ENCODE data around the gene TMEM233.
"Not testable (repeated sequence)": the region's sequence is repeated elsewhere in the genome, so short reads cannot be mapped to it uniquely, and the experiment has no call there.

The TMEM233 gene

GRCh38 chr12:119609358-119609757 lies 15.8 kb downstream of the TMEM233 start:
- DNase-seq (ENCODE audit: low spot score), result no peak

GRCh38 chr12:119613319-119613936 lies 19.9 kb downstream of the TMEM233 start:
- no peak for DNase-seq (ENCODE audit: low spot score)

DNA sequence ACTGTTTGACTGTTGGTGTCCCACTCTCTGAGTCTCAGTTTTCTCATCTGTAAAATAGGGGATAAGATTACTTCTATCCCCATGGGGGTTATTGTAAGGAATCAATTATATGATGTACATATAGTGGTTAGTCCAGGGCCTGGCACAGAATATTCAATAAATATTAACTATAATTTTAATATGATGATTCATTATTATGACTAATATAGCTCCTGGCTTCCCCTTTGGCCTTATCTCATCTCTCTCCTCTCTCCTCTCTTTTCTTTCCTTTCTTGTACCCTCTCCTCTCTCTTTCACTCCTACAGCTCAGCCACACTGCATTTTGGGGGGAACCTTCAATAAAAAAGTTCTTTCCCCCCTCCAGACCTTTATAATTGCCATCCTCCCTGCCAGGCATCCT lies 21.1 kb downstream of the TMEM233 start:
- DNase-seq (ENCODE audit: low spot score), result no peak

- no peak for DNase-seq (ENCODE audit: low spot score)
Measured at GRCh38 chr12:119615518-119616475, 22.2 kb downstream of the TMEM233 start.

- DNase-seq (ENCODE audit: low spot score), result not testable (repeated sequence)
Measured at GRCh38 chr12:119618328-119618896, 24.8 kb downstream of the TMEM233 start.

DNA sequence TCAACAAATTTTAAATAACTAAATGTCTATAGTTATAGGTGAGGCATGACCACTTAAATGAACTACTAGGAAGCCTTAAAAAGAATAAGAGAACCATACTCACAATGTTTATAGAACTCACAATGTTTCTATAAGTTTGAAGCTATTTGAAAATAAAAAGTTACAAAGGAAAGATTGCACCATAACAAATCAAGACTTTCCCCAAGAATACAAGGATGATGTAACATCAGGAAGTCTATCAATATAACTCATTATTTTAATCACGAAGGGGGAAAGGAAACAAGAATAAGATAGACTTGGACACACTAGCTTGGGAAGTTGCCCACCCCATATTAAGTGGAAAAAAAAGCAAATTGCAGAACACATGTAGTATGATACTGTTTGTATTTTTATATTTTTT lies 26.9 kb downstream of the TMEM233 start:
- DNase-seq (ENCODE audit: low spot score), result no peak

DNA sequence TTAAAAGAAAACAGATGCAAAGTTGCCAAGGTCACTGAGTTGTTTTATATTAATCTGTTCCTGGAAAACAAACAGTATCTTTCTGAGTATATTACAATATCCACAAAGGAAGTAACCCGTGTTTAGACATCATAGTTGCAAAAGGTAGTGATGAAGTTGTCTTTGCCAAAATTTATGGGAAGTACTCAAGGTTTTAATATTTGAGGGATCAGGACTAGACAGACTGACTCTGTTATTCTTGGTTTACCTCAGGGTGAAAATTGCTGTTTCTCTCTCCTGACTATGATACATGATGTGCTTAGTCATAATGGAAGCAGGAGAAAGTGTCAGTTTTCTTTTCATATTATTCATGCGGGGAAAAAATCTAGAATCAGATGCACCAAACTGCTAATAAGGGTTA lies 28.3 kb downstream of the TMEM233 start:
- no peak for DNase-seq (ENCODE audit: low spot score)

GRCh38 chr12:119624966-119625365 lies 31.4 kb downstream of the TMEM233 start:
- no peak for DNase-seq (ENCODE audit: low spot score)

DNA sequence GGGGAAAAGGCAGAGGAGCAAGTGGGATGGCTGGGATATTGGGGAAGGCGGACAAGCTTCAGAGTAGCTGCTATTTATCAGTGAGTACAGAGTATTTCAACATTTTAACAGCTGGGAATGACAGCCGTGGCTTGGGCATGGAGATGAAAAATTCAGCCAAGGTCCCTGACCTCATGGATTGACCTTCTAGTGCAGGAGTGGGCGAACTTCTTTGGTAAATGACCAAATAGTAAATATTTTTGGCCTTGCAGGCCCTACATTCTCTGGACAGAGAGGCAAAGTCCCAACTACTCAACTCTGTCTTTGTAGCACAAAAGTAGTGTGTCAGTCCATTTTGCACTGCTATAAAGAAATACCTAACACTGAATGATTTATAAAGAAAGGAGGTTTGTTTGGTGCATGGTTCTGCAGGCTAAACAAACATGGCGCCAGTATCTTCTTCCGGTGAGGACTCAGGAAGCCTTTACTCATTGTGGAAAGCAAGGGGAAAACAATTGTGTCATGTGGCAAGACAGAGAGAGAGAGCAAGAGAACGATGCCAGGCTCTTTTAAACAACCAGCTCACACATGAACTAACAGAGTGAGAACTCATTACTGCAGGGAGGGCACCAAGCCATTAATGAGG lies 33.6 kb downstream of the TMEM233 start:
- DNase-seq (ENCODE audit: low spot score), result no peak

DNA sequence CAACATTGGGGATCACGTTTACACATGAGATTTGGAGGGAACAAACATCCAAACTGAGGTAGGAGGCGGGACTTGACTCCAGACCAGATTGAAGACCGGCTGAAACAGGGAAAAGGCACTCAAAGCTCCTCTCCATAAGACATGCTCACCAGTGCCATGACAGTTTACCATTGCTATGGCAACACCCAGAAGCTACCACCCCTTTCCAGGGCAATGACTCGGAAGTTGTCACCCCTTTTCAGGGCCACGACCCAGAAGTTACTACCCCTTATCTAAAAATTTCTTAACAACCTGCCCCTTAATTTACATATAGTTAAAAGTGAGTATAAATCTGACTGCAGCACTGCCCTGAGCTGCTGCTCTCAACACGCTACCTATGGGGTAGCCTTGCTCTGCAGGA lies 34.1 kb downstream of the TMEM233 start:
- DNase-seq (ENCODE audit: low spot score), result no peak

DNA sequence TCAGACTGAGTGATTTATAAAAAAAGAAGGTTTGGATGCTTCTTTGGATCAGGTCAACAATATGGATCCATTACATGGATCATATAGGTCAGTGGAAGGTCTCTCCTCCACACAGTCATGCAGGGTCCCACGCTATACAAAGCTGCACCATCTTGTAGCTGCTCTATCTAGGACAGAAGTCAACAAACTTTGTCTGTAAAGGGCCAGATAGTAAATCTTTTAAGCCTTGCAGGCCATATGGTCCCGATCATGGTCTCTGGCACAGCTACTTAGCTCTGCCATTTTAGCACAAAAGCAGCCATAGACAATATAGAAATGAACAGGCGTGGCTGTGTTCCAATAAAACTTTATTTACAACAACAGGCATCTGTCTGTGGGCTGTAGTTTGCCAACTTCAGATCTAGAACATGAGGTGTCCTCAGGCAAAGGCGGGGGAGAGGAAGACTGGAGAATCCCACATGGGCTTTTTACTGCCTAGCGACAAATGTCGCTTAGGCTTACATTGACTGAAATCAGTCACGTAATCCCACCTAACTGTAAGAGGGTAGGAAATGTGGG lies 36.7 kb downstream of the TMEM233 start:
- no peak for DNase-seq (ENCODE audit: low spot score)

DNA sequence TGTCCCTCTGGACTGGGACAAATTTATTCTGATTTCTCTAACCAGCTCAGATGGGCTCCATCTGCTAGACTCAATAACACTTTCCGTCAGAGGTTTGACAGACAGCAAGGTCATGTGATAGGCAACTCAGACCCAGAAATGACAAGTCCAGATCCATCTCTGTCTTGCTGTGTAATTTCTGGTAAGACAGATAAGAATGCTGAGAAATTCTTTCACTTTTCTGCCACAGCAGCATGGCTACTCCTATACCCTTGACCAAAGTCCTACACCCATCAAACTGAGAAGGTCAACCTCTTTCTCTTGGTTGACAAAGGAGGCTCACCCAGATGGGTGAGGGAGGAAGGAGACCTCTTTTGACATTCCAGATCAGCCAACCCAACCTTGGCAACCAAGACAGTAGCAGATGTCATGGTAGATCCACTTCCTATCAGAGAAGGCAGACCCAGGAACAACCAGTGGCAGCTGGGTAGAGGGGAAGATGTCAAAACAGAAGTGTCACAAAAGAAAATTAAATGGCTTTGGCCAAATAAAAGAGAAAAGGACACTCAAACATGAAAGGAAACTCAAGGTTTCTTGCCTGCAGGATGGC lies 37.5 kb downstream of the TMEM233 start:
- no peak for DNase-seq (ENCODE audit: low spot score)

- no peak for DNase-seq (ENCODE audit: low spot score)
Measured at GRCh38 chr12:119631930-119632678, 38.5 kb downstream of the TMEM233 start.

- DNase-seq (ENCODE audit: low spot score), result no peak
Measured at GRCh38 chr12:119634743-119635142, 41.2 kb downstream of the TMEM233 start.

GRCh38 chr12:119642986-119643385 lies 49.4 kb downstream of the TMEM233 start:
- DNase-seq (ENCODE audit: low spot score), result no peak

DNA sequence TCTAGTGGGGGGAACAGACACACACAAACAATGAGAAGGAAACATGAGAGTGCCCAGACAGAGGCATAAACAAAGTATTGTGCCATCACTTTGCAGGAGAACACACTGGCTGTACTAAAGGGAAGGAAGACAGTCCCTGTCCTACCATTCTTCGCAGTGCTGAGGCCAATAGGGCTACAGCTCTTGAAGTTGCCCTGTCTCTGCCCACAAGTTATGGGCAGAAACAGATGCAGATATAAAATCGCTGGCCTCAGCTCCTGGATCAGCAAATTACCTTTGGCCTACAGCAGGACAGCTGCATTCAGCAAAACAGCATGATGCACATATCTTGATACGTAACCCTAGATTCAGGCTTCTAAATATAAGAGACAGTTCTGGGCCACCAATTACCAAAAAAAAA lies 51.4 kb downstream of the TMEM233 start:
- no peak for DNase-seq (ENCODE audit: low spot score)

DNA sequence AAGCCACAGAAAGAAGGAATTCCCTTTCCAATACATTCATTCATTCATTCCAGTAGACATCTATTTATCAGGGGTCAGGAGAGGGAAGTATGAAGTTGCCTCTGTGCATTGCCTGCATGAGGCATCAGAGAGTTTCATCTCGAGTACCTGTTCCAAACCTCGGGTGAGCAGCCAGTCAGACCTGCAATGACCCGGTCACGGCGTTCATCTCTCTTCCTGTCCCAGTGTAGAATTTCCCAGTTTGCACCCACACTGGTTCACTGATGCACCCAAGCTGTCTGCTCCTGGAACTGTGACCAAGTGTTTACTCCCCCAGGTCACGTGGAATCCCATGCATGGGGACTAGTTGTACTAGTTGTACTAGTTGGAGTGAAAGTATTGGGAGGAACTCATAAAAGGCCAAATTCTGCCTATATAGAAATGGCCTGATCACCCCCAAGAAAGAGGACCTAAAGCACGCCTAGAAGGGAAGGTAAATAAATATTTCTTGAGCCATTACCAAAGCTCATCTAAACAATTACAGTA lies 52.0 kb downstream of the TMEM233 start:
- DNase-seq (ENCODE audit: low spot score), result no peak

DNA sequence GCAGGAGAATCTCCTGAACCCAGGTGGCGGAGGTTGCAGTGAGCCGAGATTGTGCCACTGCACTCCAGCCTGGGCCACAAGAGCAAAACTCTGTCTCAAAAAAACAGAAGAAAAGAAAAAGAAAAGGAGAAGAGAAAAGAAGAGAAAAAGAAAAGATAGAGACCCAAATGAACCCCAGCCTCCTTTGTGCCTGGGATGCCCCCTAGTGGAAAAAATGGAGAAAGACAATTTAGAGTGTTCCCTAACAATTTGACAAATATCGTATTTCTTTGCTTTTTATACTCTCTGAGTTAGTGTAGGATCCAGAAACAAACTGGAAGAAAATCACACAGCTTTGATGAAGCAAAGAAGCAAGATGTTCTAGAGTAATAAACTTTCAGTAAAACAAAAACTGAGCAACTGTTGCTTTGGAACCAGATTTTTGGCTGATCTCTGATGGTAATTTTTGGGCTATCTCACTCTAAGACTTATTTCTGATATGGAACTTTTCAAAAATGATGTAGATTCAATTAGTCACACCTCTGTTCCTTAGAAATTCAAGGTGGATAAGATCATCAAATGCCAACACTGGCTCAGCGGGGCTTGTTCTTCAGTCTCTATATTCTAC lies 55.7 kb downstream of the TMEM233 start:
- peak; percentile 62 for DNase-seq (ENCODE audit: low spot score)

DNA sequence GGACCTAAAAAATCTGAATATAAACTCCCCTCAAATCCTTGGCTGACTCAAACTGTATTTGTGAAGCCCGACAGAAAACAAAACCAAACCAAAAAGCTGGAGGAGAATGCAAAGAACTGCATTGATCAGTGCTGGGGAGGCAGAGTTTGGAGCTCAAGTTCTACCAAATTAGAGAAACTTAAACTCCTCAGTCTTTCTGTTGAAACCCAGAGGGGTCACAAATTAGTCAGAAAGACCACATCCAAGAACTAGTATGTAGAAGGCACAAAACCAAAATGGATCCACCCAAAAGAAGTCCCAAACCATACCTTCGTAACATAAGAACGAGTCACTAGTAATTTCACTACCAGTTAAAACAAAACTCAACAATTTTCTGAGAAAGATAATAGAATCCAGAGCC lies 59.1 kb downstream of the TMEM233 start:
- DNase-seq (ENCODE audit: low spot score), result no peak

GRCh38 chr12:119657001-119657400 lies 63.4 kb downstream of the TMEM233 start:
- DNase-seq (ENCODE audit: low spot score), result not testable (repeated sequence)
